ENCODE results near the gene BRAP.
"Not testable (repeated sequence)": the region's sequence is repeated elsewhere in the genome, so short reads cannot be mapped to it uniquely, and the experiment has no call there.

Gene BRAP, protein sequence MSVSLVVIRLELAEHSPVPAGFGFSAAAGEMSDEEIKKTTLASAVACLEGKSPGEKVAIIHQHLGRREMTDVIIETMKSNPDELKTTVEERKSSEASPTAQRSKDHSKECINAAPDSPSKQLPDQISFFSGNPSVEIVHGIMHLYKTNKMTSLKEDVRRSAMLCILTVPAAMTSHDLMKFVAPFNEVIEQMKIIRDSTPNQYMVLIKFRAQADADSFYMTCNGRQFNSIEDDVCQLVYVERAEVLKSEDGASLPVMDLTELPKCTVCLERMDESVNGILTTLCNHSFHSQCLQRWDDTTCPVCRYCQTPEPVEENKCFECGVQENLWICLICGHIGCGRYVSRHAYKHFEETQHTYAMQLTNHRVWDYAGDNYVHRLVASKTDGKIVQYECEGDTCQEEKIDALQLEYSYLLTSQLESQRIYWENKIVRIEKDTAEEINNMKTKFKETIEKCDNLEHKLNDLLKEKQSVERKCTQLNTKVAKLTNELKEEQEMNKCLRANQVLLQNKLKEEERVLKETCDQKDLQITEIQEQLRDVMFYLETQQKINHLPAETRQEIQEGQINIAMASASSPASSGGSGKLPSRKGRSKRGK

DNA sequence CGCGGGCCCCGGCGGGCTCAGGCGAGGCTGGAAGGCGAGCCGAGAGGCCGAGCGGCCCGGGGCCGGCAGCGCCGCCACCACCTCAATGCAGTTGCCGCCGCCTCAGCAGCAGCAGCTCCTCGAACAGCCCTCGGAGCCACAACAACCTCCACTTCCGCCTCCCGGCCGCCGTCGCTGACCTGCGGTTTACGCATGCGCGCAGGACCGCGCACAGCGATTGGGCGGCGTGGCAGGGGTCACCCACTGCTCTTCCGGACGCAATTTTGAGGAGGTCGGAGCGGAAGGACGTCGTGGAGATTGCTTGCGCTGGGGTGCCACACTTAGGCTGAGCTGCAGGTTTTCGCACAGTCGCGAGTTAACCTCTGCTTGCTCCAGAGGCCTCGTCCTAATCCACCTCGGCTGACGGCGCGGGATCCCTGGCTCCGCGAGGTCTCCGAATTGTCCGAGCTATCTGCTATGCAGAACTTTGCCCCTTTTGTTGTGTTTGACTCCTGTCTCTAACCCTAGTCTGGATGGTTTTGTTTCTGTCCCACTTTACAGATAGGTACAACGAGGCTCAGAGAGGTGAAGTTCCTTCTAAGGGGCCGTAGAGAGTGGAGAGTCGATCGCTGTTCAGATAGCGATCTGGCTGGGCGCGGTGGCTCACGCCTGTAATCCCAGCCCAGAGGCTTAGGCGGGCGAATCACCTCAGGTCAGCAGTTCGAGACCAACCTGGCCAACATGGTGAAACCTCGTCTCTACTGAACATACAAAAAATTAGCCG, at the start of gene BRAP, which contains the start of gene ACAD10:
Gene BRAP, minus strand, starts transcription at position 146 of the 763 bp plus-strand sequence. CDS start 164 bp downstream, outside the sequence.
Gene ACAD10, plus strand, starts transcription at position 243 of the 763 bp plus-strand sequence. CDS start 6,657 bp downstream, outside the sequence.
- peak; percentile 96 for DNase-seq

DNA sequence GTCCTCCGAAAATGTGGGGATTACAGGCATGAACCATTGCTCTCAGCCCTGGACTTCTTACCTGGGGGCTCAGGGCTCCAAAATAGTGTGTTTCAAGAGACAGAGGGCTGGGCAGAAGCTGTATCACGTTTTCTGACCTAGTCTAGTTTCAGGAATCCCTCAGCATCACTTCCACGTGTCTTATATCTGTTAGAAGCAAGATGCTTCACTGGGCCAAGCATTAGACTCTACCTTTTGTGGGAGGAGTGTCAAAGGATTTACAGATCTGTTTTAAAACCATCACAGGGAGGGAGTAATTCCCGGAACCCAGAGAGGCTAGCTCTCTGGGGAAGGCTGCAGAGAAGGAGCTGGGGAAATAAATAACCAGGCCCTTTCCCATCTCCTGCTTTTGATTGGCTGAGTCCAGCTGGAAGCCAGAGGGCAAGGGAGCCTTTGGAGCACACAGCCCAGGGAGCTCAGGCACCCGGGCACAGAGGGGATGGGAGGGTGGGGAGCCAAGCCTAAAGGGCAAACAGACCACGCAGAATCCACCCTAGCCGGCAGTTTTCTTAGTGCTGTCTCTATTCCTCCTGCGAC, 47.7 kb upstream of the BRAP start:
- DNase-seq = no peak

DNA sequence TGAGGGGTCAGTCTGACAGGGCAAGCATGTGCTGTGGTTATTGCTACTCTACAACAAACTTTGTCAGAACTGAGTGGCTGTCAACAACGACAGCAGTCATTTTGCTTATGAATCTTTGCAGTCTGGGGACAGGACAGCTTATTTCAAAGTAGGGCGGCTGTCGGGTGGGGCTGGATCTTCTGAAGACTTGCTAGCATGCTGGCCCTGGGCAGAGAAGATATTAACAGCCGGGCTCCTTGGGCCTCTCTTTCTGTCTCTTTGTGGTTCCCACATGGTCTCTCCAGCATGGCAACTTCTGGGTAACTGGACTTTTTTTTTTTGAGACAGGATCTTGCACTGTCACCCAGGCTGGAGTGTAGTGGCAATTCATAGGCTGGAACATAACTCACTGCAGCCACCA, 47.0 kb upstream of the BRAP start:
- DNase-seq = no peak

DNA sequence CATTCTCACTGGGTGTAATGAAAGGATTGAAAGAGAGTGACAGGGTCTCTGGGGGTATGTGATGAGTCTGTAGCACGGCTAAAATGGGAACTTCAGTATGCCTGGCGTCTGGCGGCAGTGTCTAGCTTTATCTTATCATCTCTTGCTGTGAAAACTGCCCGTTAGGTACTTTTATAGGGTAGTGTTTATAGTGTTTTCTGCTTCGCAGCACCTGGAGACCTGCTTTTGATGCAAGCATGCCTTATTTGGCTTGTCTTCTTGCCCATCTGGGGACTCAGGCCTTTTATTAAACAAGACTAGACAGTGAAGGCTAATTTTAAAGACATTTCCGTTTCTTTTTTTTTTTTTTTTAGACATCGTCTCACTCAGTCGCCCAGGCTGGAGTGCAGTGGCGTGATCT, 44.7 kb upstream of the BRAP start:
- no peak for DNase-seq

DNA sequence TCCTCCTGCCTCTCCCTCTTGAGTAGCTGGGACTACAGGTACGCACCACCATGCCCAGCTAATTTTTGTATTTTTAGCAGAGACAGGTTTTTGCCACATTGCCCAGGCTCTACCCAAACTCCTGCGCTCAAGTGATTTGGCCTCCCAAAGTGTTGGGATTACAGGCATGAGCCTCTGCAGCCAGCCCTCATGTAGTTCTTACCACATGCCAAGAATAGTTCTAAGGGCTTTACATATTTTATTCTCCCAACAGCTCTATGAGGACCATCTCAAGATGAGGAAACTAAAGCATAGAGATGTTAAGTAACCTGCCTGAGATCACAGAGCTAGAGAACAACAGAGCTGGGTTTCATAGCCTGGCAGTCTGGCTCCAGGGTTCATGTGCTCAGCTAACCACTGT, 43.0 kb upstream of the BRAP start:
- no peak for DNase-seq

DNA sequence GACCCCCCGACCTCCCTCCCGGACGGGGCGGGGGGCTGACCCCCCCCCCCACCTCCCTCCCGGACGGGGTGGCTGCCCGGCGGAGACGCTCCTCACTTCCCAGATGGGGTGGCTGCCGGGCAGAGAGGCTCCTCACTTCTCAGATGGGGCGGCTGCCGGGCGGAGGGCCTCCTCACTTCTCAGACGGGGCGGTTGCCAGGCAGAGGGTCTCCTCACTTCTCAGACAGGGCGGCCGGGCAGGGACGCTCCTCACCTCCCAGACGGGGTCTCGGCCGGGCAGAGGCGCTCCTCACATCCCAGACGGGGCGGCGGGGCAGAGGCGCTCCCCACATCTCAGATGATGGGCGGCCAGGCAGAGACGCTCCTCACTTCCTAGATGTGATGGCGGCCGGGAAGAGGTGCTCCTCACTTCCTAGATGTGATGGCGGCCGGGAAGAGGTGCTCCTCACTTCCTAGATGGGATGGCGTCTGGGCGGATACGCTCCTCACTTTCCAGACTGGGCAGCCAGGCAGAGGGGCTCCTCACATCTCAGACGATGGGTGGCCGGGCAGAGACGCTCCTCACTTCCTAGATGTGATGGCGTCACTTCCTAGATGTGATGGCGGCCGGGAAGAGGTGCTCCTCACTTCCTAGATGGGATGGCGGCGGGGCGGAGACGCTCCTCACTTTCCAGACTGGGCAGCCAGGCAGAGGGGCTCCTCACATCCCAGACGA, 38.0 kb upstream of the BRAP start:
- not testable (repeated sequence) for DNase-seq

DNA sequence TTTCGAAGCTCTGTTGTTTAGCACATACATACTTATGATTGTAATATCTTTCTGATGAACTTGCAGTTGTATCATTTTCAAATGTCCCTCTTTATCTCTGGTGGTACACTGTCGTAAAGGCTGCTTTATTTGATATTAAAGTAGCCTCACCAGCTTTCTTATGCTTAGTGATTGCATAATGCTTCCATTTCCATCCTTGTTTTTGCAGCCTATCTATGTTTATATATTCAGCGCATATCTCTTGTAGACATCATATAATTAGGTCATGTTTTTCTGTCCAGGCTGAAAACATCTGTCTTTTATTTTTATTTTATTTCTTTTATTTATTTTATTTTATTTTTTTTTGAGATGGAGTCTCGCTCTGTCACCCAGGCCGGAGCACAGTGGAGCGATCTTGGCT, 34.7 kb upstream of the BRAP start:
- no peak for DNase-seq

DNA sequence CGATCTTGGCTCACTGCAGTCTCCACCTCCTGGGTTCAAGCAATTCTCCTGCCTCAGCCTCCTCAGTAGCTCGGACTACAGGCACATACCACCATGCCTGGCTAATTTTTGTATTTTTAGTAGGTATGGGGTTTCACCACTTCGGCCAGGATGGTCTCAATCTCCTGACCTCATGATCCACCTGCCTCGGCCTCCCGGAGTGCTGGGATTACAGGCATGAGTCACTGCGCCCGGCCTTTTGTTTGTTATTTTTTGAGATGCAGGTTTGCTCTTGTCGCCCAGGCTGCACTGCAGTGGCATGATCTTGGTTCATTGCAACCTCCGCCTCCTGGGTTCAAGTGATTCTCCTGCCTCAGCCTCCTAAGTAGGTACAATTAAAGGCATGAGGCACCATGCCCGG, 33.6 kb upstream of the BRAP start:
- DNase-seq = not testable (repeated sequence)

DNA sequence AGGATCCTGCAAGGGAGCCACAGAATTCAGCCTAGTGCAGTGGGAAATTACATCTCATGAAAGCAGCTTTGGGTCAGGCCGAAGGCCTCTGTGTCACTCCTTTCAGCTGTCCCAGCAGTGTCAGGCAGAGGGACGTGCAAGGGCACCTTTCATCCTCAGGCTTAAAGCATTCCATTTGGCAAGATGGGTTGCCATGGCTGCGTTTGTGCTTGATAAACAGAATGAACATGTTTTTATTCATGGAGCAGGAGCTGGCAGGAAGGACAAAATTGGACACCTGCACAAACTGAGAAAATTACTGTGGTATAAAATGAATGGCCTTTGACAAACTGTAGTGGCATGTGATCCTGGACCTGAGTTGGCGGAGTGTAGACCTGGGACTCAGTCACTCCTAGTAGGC, 29.5 kb upstream of the BRAP start:
- DNase-seq = no peak

DNA sequence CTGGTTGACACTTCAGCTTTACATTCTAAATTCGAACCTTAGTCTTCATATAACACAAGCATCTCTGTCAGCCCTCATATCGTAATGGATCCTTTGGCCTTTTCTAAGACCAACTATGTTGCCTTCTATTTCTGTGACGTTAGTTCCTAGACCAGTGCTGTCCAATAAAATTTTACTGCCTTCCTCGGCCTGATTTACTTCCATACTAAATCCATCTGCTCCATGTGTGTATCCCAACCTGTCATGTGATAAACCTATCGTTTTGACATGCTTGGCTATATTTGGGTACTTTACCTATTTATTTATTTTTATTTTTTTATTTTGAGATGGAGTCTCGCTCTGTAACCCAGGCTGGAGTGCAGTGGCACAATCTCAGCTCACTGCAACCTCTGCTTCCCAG, 20.4 kb upstream of the BRAP start:
- DNase-seq = no peak

DNA sequence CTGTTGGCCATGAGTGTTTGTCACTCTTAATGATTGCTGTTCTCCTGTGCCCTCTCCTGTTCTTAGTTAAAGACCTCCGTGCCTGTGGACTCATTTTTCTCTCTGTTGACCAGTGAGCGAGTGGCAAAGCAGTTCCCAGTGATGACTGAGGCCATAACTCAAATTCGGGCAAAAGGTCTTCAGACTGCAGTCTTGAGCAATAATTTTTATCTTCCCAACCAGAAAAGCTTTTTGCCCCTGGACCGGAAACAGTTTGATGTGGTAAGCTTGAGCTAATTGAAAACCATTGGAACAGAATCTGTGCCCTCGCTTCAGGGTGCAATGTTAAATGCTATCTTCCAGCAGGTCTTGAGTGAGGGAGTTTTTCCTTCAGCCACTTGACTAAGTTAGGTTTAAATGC, 19.9 kb upstream of the BRAP start:
- DNase-seq = no peak

DNA sequence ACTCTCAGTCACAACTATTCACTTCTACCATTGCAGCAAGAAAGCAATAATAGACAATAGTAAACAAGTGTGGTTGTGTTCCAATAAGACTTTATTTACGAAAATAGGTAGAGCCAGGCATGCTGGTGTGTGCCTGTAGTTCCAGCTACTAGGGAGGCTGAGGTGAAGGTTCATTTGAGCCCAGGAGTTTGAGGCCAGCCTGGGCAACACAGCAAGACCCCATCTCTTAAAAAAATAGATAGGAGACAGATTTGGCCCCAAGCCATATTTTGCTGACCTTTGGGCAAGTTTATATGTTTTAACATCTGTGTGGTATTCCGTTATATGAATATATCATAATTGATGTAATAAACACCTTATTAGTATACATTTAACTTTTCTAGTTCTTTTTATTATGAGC, 14.2 kb upstream of the BRAP start:
- DNase-seq = no peak

DNA sequence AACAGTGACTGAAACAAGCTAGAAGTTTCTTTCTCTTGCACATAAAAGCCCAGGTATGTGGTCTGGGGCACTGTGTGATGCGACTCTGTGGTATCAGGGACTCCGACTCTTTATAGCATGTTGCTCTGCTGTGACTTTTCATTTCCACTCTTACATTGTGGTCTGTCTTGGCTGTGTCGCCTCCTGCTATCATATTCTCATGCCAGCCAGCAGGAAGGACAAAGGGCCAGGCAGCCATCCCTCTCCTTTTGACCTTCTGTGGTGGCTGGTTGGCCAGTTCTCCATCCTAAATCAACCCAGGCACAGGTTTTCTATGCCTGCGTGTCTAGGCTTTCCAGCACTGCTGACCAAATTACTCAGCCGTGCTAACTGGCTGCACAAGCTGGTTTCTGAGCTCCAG, 8.1 kb upstream of the BRAP start:
- no peak for DNase-seq

DNA sequence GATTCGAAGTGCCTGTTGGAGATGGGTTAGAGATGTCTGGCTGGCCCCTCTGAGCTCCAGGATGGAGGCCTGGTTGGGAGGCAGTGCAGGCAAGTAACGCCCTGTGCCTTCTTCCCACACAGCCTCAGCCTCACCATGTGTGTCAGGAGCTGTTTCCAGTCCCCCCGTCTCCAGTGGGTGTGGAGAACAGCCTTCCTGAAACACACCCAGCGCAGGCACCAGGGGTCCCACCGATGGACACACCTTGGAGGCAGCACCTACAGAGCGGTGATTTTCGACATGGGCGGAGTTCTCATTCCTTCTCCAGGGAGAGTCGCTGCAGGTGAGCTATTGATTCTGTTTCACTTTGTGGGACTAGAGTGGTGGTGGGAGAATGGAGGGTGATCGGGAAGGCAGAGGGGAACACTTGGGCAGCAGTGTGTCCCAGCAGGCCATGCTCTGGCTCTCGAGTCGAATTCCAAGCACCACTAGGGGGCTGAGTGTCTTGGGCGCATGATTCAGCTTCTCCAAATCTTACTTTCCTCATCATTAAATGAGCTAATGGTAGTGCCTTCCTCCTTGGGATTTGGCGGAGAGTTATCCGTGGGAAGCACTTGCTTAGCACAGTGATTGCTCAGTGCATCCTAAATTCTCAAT, 6.9 kb upstream of the BRAP start:
- DNase-seq = no peak

DNA sequence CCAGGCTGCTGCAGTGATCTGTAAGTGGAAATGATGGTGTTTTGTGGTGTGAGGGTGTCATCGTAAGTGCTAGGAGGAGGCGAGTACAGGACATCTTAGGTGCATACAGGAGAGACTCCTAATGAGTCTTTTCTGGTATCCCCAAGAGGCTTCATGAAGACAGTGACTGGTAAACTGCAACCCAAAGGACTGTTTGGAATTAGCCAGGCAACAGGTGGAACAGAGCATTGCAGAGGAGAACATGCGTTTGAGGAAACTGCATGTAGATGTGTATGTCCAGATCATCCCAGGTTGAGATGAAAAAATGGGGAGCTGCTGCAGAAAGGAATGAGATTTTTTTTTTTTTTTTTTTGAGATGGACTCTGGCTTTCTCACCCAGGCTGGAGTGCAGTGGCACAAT, 5.5 kb upstream of the BRAP start:
- no peak for DNase-seq

DNA sequence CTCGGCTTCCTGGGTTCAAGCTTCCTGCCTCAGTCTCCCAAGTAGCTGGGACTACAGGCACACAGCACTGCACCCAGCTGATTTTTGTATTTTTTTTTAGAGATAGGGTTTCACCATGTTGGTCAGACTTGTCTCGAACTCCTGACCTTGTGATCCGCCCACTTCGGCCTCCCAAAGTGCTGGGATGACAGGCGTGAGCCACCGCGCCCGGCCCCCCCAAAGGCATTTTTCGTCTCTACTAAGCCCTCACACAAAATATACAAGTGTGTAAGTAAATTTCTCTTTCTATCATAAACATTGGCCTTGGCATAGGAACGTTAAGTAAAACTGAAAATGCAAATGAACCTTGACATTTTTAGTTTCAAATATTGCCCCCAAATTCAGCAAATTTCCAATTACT, 2.2 kb upstream of the BRAP start:
- no peak for DNase-seq

DNA sequence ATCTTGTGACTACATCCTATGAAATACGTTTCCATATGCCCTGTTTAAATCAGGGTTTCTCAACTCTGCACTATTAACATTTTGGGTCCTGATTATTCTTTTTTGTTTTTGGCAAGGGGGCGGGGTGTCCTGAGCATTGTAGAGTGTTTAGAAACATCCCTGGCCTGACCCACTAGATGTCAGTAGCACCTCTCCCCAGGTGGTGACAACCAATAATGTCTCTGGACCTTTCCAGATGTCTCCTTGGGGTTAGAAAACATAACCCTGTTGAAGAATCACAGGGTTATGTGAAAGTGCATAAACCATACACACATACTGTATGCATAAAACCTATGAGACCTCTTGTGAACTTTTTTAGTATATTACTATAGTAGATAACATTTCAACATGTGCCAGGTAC, 1.5 kb upstream of the BRAP start:
- no peak for DNase-seq

DNA sequence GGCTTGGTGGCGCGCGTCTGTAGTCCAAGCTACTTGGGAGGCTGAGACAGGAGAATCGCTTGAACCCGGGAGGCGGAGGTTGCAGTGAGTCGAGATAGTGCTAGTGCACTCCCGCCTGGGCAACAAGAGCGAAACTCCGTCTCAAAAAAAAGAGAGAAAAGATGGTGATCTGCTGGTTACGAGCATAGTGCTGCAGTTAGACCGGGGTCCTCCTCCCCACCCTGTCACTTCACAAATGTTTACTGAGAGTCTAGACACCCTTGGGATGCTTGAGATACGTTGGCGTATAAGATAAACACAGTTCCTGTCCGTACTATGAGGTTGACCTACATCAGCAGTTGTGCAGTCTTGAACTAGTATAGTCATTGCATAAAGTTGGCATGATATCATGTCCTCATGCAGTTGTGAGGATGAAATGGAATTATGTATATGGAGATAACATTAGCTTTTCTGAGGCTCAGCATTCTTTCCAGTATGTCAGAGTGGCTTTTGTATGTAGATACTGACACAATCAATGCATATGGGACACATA, 884 bp upstream of the BRAP start:
- no peak for DNase-seq

DNA sequence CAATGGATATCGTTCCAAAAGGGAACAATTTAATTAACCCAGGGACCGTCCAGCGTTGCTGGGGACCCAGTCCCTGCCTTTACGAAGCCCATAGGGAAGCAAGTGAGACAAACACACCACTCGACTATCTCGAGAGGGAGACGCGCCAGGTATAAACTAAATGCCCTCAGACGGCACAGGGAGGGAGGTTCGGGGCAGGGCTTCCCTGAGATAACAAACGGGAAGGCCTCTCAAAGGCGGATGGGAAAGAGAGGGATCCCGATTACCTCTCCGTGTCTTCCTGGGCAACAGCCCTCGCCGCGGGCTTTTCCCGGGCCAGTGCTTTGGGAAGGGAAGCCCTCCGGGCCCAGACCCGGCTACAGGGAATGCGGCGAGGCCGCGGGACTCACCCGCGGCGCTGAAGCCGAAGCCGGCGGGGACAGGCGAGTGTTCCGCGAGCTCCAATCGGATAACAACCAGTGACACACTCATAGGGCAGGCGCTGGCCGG, 390 bp downstream of the BRAP start:
- no peak for DNase-seq

DNA sequence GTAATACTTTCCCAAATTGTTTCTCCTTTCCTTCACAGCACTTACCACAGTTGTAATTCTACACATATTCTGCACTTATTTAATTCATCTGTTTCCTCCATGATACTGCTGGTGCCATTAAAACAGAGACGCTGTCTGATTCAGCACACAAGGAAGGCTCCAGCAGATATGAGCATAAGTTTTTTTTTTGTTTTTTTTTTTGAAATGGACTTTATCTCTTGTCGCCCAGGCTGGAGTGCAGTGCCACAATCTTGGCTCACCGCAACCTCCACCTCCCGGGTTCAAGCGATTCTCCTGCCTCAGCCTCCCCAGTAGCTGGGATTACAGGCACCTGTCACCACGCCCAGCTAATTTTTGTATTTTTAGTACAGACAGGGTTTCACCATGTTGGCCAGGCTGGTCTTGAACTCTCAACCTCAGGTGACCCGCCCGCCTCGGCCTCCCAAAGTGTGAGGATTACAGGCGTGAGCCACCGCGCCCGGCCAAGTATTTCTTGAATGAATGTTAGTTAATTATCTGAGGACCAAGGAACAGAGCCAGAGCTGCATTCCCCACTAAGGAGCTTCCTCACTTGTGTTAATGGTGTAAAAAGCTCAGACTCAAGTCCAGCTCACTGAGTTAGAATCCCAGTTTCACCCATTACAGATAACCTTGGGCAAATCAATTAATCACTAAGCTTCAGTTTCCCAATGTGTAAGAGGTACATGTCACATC, 1.1 kb downstream of the BRAP start:
- not testable (repeated sequence) for DNase-seq

DNA sequence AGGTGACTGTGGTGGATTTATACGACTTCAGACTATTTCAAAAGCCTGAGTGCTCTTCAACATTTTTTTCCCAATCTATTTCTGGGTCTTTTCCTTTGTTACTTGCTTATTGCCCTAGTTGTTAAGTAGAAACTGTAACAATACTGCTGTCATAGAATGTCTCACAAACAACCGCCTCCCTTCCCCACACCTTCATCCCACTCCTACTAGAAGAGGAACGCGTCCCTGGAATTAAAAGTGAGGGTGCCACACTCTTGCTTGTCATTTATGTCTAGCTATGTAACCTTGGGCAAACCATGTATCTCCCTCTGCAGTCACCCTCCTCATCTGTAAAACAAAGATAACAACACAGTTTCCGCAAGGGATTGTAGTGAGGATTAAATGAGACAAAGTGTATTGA, 8.6 kb downstream of the BRAP start:
- DNase-seq = no peak

Data from right forelimb (tissue), 1 donor.